NCI-H1436 (cell line): ENCODE results near the gene KPNB1.
A peak's percentile ranks its signal among the peaks of the same experiment; 100 is the strongest.
"Not testable (repeated sequence)": the region's sequence is repeated elsewhere in the genome, so short reads cannot be mapped to it uniquely, and the experiment has no call there.

Experiments
- DNase-seq: peaks from one replicate; lab custom pipeline; 2025; lab: John Stamatoyannopoulos, UW

The KPNB1 gene

GRCh38 chr17:47676510-47677165 lies 26.9 kb downstream of the KPNB1 start:
- no peak for DNase-seq

GRCh38 chr17:47678196-47678595 lies 28.5 kb downstream of the KPNB1 start:
- DNase-seq, result no peak

- DNase-seq, result no peak
These were observed 32.4 kb downstream of the KPNB1 start for GRCh38 chr17:47682138-47682537.

- not testable (repeated sequence) for DNase-seq
These were observed 33.0 kb downstream of the KPNB1 start for GRCh38 chr17:47682727-47683126.

GRCh38 chr17:47684025-47684424 lies 34.3 kb downstream of the KPNB1 start:
- DNase-seq, result no peak

GRCh38 chr17:47684535-47685193 lies 34.9 kb downstream of the KPNB1 start:
- no peak for DNase-seq

- no peak for DNase-seq
These were observed 36.0 kb downstream of the KPNB1 start for GRCh38 chr17:47685556-47686275.

- no peak for DNase-seq
These were observed 36.5 kb downstream of the KPNB1 start for GRCh38 chr17:47686276-47686635.

GRCh38 chr17:47686664-47687327 lies 37.1 kb downstream of the KPNB1 start:
- no peak for DNase-seq

GRCh38 chr17:47687328-47687690 lies 37.6 kb downstream of the KPNB1 start:
- no peak for DNase-seq

- DNase-seq, result no peak
These were observed 38.0 kb downstream of the KPNB1 start for GRCh38 chr17:47687748-47688147.

- no peak for DNase-seq
These were observed 40.4 kb downstream of the KPNB1 start for GRCh38 chr17:47690121-47690520.

- DNase-seq, result no peak
These were observed 42.6 kb downstream of the KPNB1 start for GRCh38 chr17:47692137-47692894.

- DNase-seq, result no peak
These were observed 43.4 kb downstream of the KPNB1 start for GRCh38 chr17:47692895-47693730.

- DNase-seq, result peak; percentile 42
These were observed 44.2 kb downstream of the KPNB1 start, which contains the start of gene TBKBP1 for GRCh38 chr17:47693731-47694580. Gene TBKBP1, plus strand, starts transcription at chr17:47694161. Its CDS starts 1,952 bp downstream, at chr17:47696113.

- DNase-seq, result no peak
These were observed 45.1 kb downstream of the KPNB1 start for GRCh38 chr17:47694581-47695428.

GRCh38 chr17:47695429-47696376 lies 46.0 kb downstream of the KPNB1 start:
- DNase-seq, result no peak
